ENCODE measurements around the gene ZBED2. TPM values are rescaled to one million over a fixed set of nuclear protein-coding genes. Genes with fewer than 3 reads are reported as not detected.

ZBED2 gene
- total and polyA plus RNA-seq, 11 donors: 0.12 to 0.93 (median 0.56) TPM; not detected in 8

DNA sequence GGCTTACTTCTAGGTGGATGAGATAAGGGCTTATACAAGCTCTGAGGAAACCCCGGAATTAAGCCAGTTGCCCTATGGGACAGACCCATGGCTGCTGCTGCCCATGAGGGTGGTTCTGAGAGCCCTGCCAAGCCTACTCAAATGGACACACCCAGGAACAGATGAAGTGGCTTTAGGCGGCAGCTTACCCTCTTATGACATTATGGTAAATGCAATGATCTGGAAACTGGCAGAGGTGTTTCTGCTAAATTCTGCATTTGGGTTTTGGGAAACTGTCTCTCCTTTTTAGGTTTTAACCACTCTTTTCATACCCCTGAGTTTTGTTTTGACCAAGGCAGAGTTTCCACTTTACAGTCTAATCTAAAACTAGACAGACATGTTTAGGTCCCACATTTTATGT lies 9.0 kb upstream of the ZBED2 start:
- Histone ChIP-seq H3K27ac (no peak overlapping the region), H3K36me3 (no peaks in the 10 kb centered on the region), H3K4me1 (no peaks in the 10 kb centered on the region), H3K27me3 (peaks cover 0 to 12% (median 0%) of the 10 kb centered on the region in 9 donors), H3K4me3 (no peak overlapping the region), H3K9me3 (no peaks in the 10 kb centered on the region)
- DNase-seq: no peak
- TF ChIP-seq, protein P1, sequence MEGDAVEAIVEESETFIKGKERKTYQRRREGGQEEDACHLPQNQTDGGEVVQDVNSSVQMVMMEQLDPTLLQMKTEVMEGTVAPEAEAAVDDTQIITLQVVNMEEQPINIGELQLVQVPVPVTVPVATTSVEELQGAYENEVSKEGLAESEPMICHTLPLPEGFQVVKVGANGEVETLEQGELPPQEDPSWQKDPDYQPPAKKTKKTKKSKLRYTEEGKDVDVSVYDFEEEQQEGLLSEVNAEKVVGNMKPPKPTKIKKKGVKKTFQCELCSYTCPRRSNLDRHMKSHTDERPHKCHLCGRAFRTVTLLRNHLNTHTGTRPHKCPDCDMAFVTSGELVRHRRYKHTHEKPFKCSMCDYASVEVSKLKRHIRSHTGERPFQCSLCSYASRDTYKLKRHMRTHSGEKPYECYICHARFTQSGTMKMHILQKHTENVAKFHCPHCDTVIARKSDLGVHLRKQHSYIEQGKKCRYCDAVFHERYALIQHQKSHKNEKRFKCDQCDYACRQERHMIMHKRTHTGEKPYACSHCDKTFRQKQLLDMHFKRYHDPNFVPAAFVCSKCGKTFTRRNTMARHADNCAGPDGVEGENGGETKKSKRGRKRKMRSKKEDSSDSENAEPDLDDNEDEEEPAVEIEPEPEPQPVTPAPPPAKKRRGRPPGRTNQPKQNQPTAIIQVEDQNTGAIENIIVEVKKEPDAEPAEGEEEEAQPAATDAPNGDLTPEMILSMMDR (IDR thresholded peaks at IDR 0.05): no peak
- no peak for TF ChIP-seq POLR2A (IDR thresholded peaks at IDR 0.05)
- intact Hi-C loops (cut with DNase I): no loop called here
- 70 to 86% (median 79%) methylated on average over 2 of the region's 2 CpGs for WGBS, 4 donors
- no peak for ATAC-seq

DNA sequence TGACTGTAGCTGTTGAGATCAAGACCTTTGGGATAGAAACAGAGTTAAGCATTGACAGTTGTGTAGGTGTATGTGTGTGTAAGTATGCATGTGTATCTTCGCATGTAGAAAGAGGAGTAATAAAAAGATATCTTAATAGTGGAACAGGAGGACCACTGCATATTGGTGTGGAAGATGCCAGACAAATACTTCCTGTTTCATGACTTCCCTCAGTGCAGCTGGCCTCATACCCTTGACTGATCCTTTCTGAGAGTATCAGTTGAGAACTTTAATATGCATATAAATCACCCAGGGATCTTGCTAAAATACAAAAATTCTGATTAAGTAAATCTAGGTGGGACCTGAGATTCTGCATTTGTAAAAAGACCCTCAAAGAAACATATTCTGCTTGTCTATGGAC lies 8.5 kb upstream of the ZBED2 start:
- Histone ChIP-seq H3K9me3 (no peaks in the 10 kb centered on the region), H3K27me3 (peaks cover 0 to 12% (median 0%) of the 10 kb centered on the region in 9 donors), H3K27ac (no peak overlapping the region), H3K4me1 (no peaks in the 10 kb centered on the region), H3K4me3 (no peak overlapping the region), H3K36me3 (no peaks in the 10 kb centered on the region)
- 85 to 90% (median 87%) methylated on average over 1 of the region's 1 CpG for WGBS, 4 donors
- DNase-seq (no peak), ATAC-seq (no peak)
- intact Hi-C loops (cut with DNase I): no loop called here
- TF ChIP-seq, protein P1 (IDR thresholded peaks at IDR 0.05): no peak
- no peak for TF ChIP-seq POLR2A (IDR thresholded peaks at IDR 0.05)

DNA sequence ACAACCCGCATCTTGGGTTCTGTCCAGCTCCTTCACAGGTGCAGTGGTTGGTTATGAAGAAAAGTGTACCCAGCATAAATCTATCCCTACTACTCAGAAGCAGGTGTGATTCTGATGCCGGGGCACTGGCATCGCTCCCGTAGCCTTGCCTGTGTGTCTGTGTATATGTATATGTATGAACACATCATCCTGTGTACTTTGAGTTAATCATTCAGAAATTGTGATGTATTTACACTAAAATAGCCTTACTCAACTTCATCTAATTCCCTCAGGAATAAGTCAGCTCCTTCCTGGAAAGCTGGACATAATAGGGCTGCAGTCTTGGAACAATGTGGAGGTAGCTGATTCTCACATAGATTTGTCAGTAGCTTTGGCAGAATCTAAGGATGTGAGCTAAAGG lies 6.7 kb upstream of the ZBED2 start:
- no peak overlapping the region for H3K27ac ChIP-seq
- H3K9me3 ChIP-seq: no peaks in the 10 kb centered on the region
- H3K36me3 ChIP-seq: no peaks in the 10 kb centered on the region
- H3K27me3 ChIP-seq: peaks cover 0 to 12% (median 0%) of the 10 kb centered on the region in 9 donors
- H3K4me3 ChIP-seq: no peak overlapping the region
- H3K4me1 ChIP-seq: no peaks in the 10 kb centered on the region
- WGBS, 4 donors: 81 to 91% (median 88%) methylated on average over 4 of the region's 4 CpGs
- TF ChIP-seq POLR2A (IDR thresholded peaks at IDR 0.05): no peak
- TF ChIP-seq, protein P1 (IDR thresholded peaks at IDR 0.05): no peak
- DNase-seq (no peak), ATAC-seq (no peak)
- intact Hi-C loops (cut with DNase I): no loop called here

DNA sequence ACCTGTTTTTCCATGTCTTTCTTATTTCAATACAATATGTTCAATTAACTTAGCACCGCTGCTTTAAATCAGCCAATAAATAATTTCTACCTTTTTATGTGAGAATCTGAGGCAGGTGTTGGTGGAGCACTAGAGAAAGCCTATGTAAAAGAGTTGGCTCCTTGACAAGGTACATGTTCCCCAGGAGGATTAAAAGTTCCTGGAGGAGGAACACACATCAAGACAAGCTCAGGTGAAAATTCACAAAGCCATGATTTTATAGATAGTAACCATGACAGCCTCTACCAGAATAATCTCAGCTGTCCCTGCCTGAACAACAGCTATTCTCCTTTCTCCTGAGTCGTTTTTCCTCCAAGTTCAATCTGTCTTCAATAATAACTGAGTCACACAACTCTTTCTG lies 3.4 kb upstream of the ZBED2 start:
- no peak for TF ChIP-seq POLR2A (IDR thresholded peaks at IDR 0.05)
- TF ChIP-seq, protein P1 (IDR thresholded peaks at IDR 0.05): no peak
- no peak for ATAC-seq
- Histone ChIP-seq H3K4me1 (no peaks in the 10 kb centered on the region), H3K4me3 (no peak overlapping the region), H3K27ac (no peak overlapping the region), H3K36me3 (no peaks in the 10 kb centered on the region), H3K27me3 (peaks cover 0 to 12% (median 0%) of the 10 kb centered on the region in 9 donors), H3K9me3 (no peaks in the 10 kb centered on the region)
- WGBS, 4 donors: 66 to 75% (median 71%) methylated on average over 2 of the region's 2 CpGs
- DNase-seq: no peak
- intact Hi-C loops (cut with DNase I): no loop called here

Measured in heart left ventricle (tissue), 16 donors.